ENCODE results near the gene NDUFAF5.

The NDUFAF5 gene

GRCh38 chr20:13821876-13822275 lies 37.0 kb downstream of the NDUFAF5 start:
- DNase-seq (ENCODE audit: low read depth in 2 of 2), result peak in 1 of 2 experiments; percentile 19

- no peak for DNase-seq (ENCODE audit: low read depth in 2 of 2)
Observed at GRCh38 chr20:13822459-13822858, 37.6 kb downstream of the NDUFAF5 start.

- DNase-seq (ENCODE audit: low read depth in 2 of 2), result no peak
Observed at GRCh38 chr20:13824459-13824858, 39.6 kb downstream of the NDUFAF5 start.

- DNase-seq (ENCODE audit: low read depth in 2 of 2), result no peak
Observed at GRCh38 chr20:13825465-13825864, 40.6 kb downstream of the NDUFAF5 start.

- DNase-seq (ENCODE audit: low read depth in 2 of 2), result no peak
Observed at GRCh38 chr20:13831476-13831875, 46.6 kb downstream of the NDUFAF5 start.

GRCh38 chr20:13838664-13839063 lies 53.8 kb downstream of the NDUFAF5 start:
- DNase-seq (ENCODE audit: low read depth in 2 of 2), result no peak

- peak; percentile 80 to 83 for DNase-seq (ENCODE audit: low read depth in 2 of 2)
Observed at GRCh38 chr20:13839421-13840092, 54.7 kb downstream of the NDUFAF5 start.

- no peak for DNase-seq (ENCODE audit: low read depth in 2 of 2)
Observed at GRCh38 chr20:13840093-13840465, 55.3 kb downstream of the NDUFAF5 start.

GRCh38 chr20:13841206-13841605 lies 56.4 kb downstream of the NDUFAF5 start:
- DNase-seq (ENCODE audit: low read depth in 2 of 2), result no peak

- DNase-seq (ENCODE audit: low read depth in 2 of 2), result no peak
Observed at GRCh38 chr20:13844296-13844695, 59.5 kb downstream of the NDUFAF5 start.

GRCh38 chr20:13851279-13851678 lies 66.5 kb downstream of the NDUFAF5 start:
- DNase-seq (ENCODE audit: low read depth in 2 of 2), result no peak

- DNase-seq (ENCODE audit: low read depth in 2 of 2), result no peak
Observed at GRCh38 chr20:13852306-13852705, 67.5 kb downstream of the NDUFAF5 start.

GRCh38 chr20:13855613-13856012 lies 70.8 kb downstream of the NDUFAF5 start:
- no peak for DNase-seq (ENCODE audit: low read depth in 2 of 2)

GRCh38 chr20:13856354-13856753 lies 71.5 kb downstream of the NDUFAF5 start:
- no peak for DNase-seq (ENCODE audit: low read depth in 2 of 2)

- no peak for DNase-seq (ENCODE audit: low read depth in 2 of 2)
Observed at GRCh38 chr20:13857304-13857703, 72.5 kb downstream of the NDUFAF5 start.

- DNase-seq (ENCODE audit: low read depth in 2 of 2), result no peak
Observed at GRCh38 chr20:13857961-13858360, 73.1 kb downstream of the NDUFAF5 start.

- DNase-seq (ENCODE audit: low read depth in 2 of 2), result no peak
Observed at GRCh38 chr20:13858439-13858838, 73.6 kb downstream of the NDUFAF5 start.

- DNase-seq (ENCODE audit: low read depth in 2 of 2), result no peak
Observed at GRCh38 chr20:13858871-13859270, 74.0 kb downstream of the NDUFAF5 start.

GRCh38 chr20:13862245-13862644 lies 77.4 kb downstream of the NDUFAF5 start:
- DNase-seq (ENCODE audit: low read depth in 2 of 2), result no peak

- DNase-seq (ENCODE audit: low read depth in 2 of 2), result no peak
Observed at GRCh38 chr20:13863244-13863643, 78.4 kb downstream of the NDUFAF5 start.

GRCh38 chr20:13865156-13865555 lies 80.3 kb downstream of the NDUFAF5 start:
- peak; percentile 55 to 56 for DNase-seq (ENCODE audit: low read depth in 2 of 2)

GRCh38 chr20:13865791-13866351 lies 81.0 kb downstream of the NDUFAF5 start:
- peak; percentile 85 to 88 for DNase-seq (ENCODE audit: low read depth in 2 of 2)

GRCh38 chr20:13868331-13868730 lies 83.5 kb downstream of the NDUFAF5 start:
- peak; percentile 73 for DNase-seq (ENCODE audit: low read depth in 2 of 2)
